Measurements from ENCODE around the gene BCL3. TPM values are rescaled to one million over a fixed set of nuclear protein-coding genes. Genes with fewer than 3 reads are reported as not detected.

BCL3 gene
- polyA plus RNA-seq, 1 donor (not counting 4 experiments of a cell fraction or from before 2014, with no cell fraction given): 1.1 TPM

- no peaks in the 10 kb centered on the region for H3K36me3 ChIP-seq (ENCODE audit: control insufficient read depth in 2 of 2, extremely low read depth in 1 of 2, insufficient read depth in 2 of 2, low read length in 2 of 2)
- no peak overlapping the region for H3K9ac ChIP-seq (ENCODE audit: control insufficient read depth, extremely low read depth, insufficient read depth, low read length)
- no peaks in the 10 kb centered on the region for H4K20me1 ChIP-seq (ENCODE audit: control insufficient read depth, extremely low read depth, insufficient read depth, low read length)
- H3K27me3 ChIP-seq (ENCODE audit: control insufficient read depth, extremely low read depth, insufficient read depth, low read length): no peaks in the 10 kb centered on the region
- dilution Hi-C loops (cut with MboI; ENCODE audit: extremely low pct_ligation_motif_present, low sequenced_read_pairs): no loop called here
- H3K4me3 ChIP-seq (ENCODE audit: control insufficient read depth in 2 of 3, extremely low read depth in 1 of 3, insufficient read depth in 2 of 3, low read depth in 1 of 3, low read length in 3 of 3): no peak overlapping the region
- H3K9me3 ChIP-seq (ENCODE audit: control insufficient read depth, low read depth, low read length): no peaks in the 10 kb centered on the region
- no peak overlapping the region for H3K27ac ChIP-seq (ENCODE audit: control insufficient read depth, insufficient read depth, low read length)
- no peak overlapping the region for H2AFZ ChIP-seq (ENCODE audit: control insufficient read depth, low read length)
- no peak for FAIRE-seq
- no peaks in the 10 kb centered on the region for H3K9me1 ChIP-seq (ENCODE audit: control insufficient read depth, extremely low read depth, insufficient read depth, low read length)
- no peaks in the 10 kb centered on the region for H3K79me2 ChIP-seq (ENCODE audit: control insufficient read depth, insufficient read depth, low read length)
- peaks cover 24% of the 10 kb centered on the region for H3K4me1 ChIP-seq (ENCODE audit: control insufficient read depth, extremely low read depth, insufficient read depth, low read length)
- no peak for DNase-seq (ENCODE audit: low read depth, low spot score)
- TF ChIP-seq EZH2 (IDR thresholded peaks at IDR 0.05; ENCODE audit: low read length) (no peak), CTCF (optimal IDR thresholded peaks at IDR 0.05 in 1 of 3, IDR thresholded peaks at IDR 0.05 in 1 of 3, conservative IDR thresholded peaks at IDR 0.05 in 1 of 3; ENCODE audit: extremely low read depth in 1 of 3, insufficient read depth in 2 of 3, low read length in 3 of 3) (no peak)
- no peak overlapping the region for H3K4me2 ChIP-seq (ENCODE audit: control insufficient read depth, extremely low read depth, insufficient read depth, low read depth, low read length)
These were observed 10.4 kb upstream of the BCL3 start for GRCh38 chr19:44738136-44738535.

- H3K36me3 ChIP-seq (ENCODE audit: control insufficient read depth in 2 of 2, extremely low read depth in 1 of 2, insufficient read depth in 2 of 2, low read length in 2 of 2): no peaks in the 10 kb centered on the region
- FAIRE-seq (no peak), DNase-seq (ENCODE audit: low read depth, low spot score) (no peak)
- dilution Hi-C loops (cut with MboI; ENCODE audit: extremely low pct_ligation_motif_present, low sequenced_read_pairs): no loop called here
- H3K27me3 ChIP-seq (ENCODE audit: control insufficient read depth, extremely low read depth, insufficient read depth, low read length): no peaks in the 10 kb centered on the region
- TF ChIP-seq CTCF (optimal IDR thresholded peaks at IDR 0.05 in 1 of 3, IDR thresholded peaks at IDR 0.05 in 1 of 3, conservative IDR thresholded peaks at IDR 0.05 in 1 of 3; ENCODE audit: extremely low read depth in 1 of 3, insufficient read depth in 2 of 3, low read length in 3 of 3): no peak
- no peak overlapping the region for H3K9ac ChIP-seq (ENCODE audit: control insufficient read depth, extremely low read depth, insufficient read depth, low read length)
- H3K79me2 ChIP-seq (ENCODE audit: control insufficient read depth, insufficient read depth, low read length): no peaks in the 10 kb centered on the region
- H3K4me1 ChIP-seq (ENCODE audit: control insufficient read depth, extremely low read depth, insufficient read depth, low read length): peaks cover 24% of the 10 kb centered on the region
- H3K9me3 ChIP-seq (ENCODE audit: control insufficient read depth, low read depth, low read length): no peaks in the 10 kb centered on the region
- no peak overlapping the region for H3K4me3 ChIP-seq (ENCODE audit: control insufficient read depth in 2 of 3, extremely low read depth in 1 of 3, insufficient read depth in 2 of 3, low read depth in 1 of 3, low read length in 3 of 3)
- no peaks in the 10 kb centered on the region for H4K20me1 ChIP-seq (ENCODE audit: control insufficient read depth, extremely low read depth, insufficient read depth, low read length)
- no peak overlapping the region for H3K4me2 ChIP-seq (ENCODE audit: control insufficient read depth, extremely low read depth, insufficient read depth, low read depth, low read length)
- H3K9me1 ChIP-seq (ENCODE audit: control insufficient read depth, extremely low read depth, insufficient read depth, low read length): no peaks in the 10 kb centered on the region
- H2AFZ ChIP-seq (ENCODE audit: control insufficient read depth, low read length): no peak overlapping the region
- no peak overlapping the region for H3K27ac ChIP-seq (ENCODE audit: control insufficient read depth, insufficient read depth, low read length)
These were observed 9.6 kb upstream of the BCL3 start for GRCh38 chr19:44738603-44739558.
